Transverse colon (tissue), 4 donors: Measurements from ENCODE around the gene CD52.

Experiments used
- CTCF ChIP-seq, 5 experiments: fragments of 200-600 bp in 3 of 5; fragments of 450-650 bp in 2 of 5; sonication (generic) in 3 of 5; IDR thresholded peaks; 1 replicate in 2 of 5; 2 replicates in 3 of 5; pipeline ENCODE4 v1.5.1; 2016 to 2017; ENCODE audit warnings: antibody characterized with exemption in 5 of 5, inconsistent platforms in 3 of 5, mild to moderate bottlenecking in 2 of 5, moderate library complexity in 1 of 5
- EP300 ChIP-seq: sonication (generic); formaldehyde crosslinking; IDR thresholded peaks from one replicate; pipeline ENCODE4 v1.6.1; 2017; ENCODE audit warnings: antibody characterized with exemption, low read depth
- POLR2A ChIP-seq: fragments of 450-650 bp; IDR thresholded peaks from one replicate; pipeline ENCODE4 v1.6.1; 2016; ENCODE audit warnings: antibody characterized with exemption, mild to moderate bottlenecking, moderate library complexity
- POLR2AphosphoS5 ChIP-seq, 3 donors: sonication (generic); formaldehyde crosslinking; IDR thresholded peaks; one replicate each; pipeline ENCODE4 v1.6.1; 2016; ENCODE audit warnings: antibody characterized with exemption in 3 of 3

GRCh38 chr1:26353210-26353859 is 35.6 kb downstream of the CD52 start:
- TF ChIP-seq CTCF (IDR thresholded peaks at IDR 0.05) (no peak), POLR2AphosphoS5 (IDR thresholded peaks at IDR 0.05) (no peak), EP300 (no peak), POLR2A (no peak)
